ENCODE data around the gene LACTB.
"Not testable (repeated sequence)": the region's sequence is repeated elsewhere in the genome, so short reads cannot be mapped to it uniquely, and the experiment has no call there.

LACTB gene

DNA sequence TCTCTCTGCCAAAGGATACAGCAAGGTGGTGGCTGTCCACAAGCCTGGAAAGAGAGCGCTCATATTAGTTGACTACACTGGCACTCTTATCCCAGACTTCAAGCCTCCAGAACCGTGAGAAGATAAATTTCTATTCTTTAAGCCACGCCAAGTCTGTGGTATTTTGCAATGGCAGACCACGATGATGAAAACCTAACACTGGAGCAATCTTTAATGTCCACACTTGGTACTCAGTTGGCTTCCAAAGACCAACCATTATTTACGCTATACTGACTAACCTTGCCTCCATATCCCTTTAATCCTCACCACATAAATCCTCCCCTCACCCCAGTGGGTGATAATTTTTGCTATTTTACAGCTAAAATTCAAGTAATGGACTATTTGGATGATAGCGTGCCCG, 16.9 kb upstream of the LACTB start:
- no peak overlapping the region for H2AFZ ChIP-seq (ENCODE audit: low read length)
- H3K4me2 ChIP-seq (ENCODE audit: low read length): no peak overlapping the region
- no peaks in the 10 kb centered on the region for H3K36me3 ChIP-seq (ENCODE audit: insufficient read depth, low read length)
- H3F3A ChIP-seq (ENCODE audit: insufficient read depth, low read length): no peaks in the 10 kb centered on the region
- H4K20me1 ChIP-seq (ENCODE audit: insufficient read depth, low read length): no peaks in the 10 kb centered on the region
- no peak overlapping the region for H3K4me3 ChIP-seq (ENCODE audit: low read depth, low read length, poor library complexity, severe bottlenecking)
- H3K27ac ChIP-seq (ENCODE audit: low read depth, low read length, poor library complexity, severe bottlenecking): no peak overlapping the region
- H3K4me1 ChIP-seq (ENCODE audit: insufficient read depth, low read length, severe bottlenecking): no peaks in the 10 kb centered on the region
- H3K9me3 ChIP-seq (ENCODE audit: low read length): 0 out of 2 replicates have a peak, but pooled peaks cover 4% of the 10 kb centered on the region
- no peaks in the 10 kb centered on the region for H3K27me3 ChIP-seq (ENCODE audit: insufficient read depth, low read length)
- H3K9ac ChIP-seq (ENCODE audit: low read length): no peak overlapping the region
- TF ChIP-seq EZH2 (IDR thresholded peaks at IDR 0.05; ENCODE audit: borderline replicate concordance, low read length): no peak
- H3K9me2 ChIP-seq (ENCODE audit: low read depth, low read length): no peaks in the 10 kb centered on the region
- no peaks in the 10 kb centered on the region for H3K79me2 ChIP-seq (ENCODE audit: insufficient read depth, low read length)

GRCh38 chr15:63105354-63105753, 16.3 kb upstream of the LACTB start:
- not testable (repeated sequence) for H3K27me3 ChIP-seq (ENCODE audit: insufficient read depth, low read length); H3K36me3 ChIP-seq (ENCODE audit: insufficient read depth, low read length); H3K4me1 ChIP-seq (ENCODE audit: insufficient read depth, low read length, severe bottlenecking); H3K79me2 ChIP-seq (ENCODE audit: insufficient read depth, low read length); H3K9me3 ChIP-seq (ENCODE audit: low read length); H4K20me1 ChIP-seq (ENCODE audit: insufficient read depth, low read length); H2AFZ ChIP-seq (ENCODE audit: low read length); H3K4me3 ChIP-seq (ENCODE audit: low read depth, low read length, poor library complexity, severe bottlenecking); H3K9me2 ChIP-seq (ENCODE audit: low read depth, low read length); H3K27ac ChIP-seq (ENCODE audit: low read depth, low read length, poor library complexity, severe bottlenecking); H3K4me2 ChIP-seq (ENCODE audit: low read length); H3F3A ChIP-seq (ENCODE audit: insufficient read depth, low read length); H3K9ac ChIP-seq (ENCODE audit: low read length)

- 0 out of 2 replicates have a peak, but pooled peaks cover 4% of the 10 kb centered on the region for H3K9me3 ChIP-seq (ENCODE audit: low read length)
- no peak overlapping the region for H3K27ac ChIP-seq (ENCODE audit: low read depth, low read length, poor library complexity, severe bottlenecking)
- H3K36me3 ChIP-seq (ENCODE audit: insufficient read depth, low read length): no peaks in the 10 kb centered on the region
- no peak overlapping the region for H3K4me2 ChIP-seq (ENCODE audit: low read length)
- TF ChIP-seq EZH2 (IDR thresholded peaks at IDR 0.05; ENCODE audit: borderline replicate concordance, low read length): no peak
- TF ChIP-seq, protein P1, sequence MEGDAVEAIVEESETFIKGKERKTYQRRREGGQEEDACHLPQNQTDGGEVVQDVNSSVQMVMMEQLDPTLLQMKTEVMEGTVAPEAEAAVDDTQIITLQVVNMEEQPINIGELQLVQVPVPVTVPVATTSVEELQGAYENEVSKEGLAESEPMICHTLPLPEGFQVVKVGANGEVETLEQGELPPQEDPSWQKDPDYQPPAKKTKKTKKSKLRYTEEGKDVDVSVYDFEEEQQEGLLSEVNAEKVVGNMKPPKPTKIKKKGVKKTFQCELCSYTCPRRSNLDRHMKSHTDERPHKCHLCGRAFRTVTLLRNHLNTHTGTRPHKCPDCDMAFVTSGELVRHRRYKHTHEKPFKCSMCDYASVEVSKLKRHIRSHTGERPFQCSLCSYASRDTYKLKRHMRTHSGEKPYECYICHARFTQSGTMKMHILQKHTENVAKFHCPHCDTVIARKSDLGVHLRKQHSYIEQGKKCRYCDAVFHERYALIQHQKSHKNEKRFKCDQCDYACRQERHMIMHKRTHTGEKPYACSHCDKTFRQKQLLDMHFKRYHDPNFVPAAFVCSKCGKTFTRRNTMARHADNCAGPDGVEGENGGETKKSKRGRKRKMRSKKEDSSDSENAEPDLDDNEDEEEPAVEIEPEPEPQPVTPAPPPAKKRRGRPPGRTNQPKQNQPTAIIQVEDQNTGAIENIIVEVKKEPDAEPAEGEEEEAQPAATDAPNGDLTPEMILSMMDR (IDR thresholded peaks at IDR 0.05; ENCODE audit: low read length): no peak
- no peak overlapping the region for H3K9ac ChIP-seq (ENCODE audit: low read length)
- no peaks in the 10 kb centered on the region for H3K27me3 ChIP-seq (ENCODE audit: insufficient read depth, low read length)
- H3K4me1 ChIP-seq (ENCODE audit: insufficient read depth, low read length, severe bottlenecking): no peaks in the 10 kb centered on the region
- H3K9me2 ChIP-seq (ENCODE audit: low read depth, low read length): no peaks in the 10 kb centered on the region
- H4K20me1 ChIP-seq (ENCODE audit: insufficient read depth, low read length): no peaks in the 10 kb centered on the region
- no peaks in the 10 kb centered on the region for H3K79me2 ChIP-seq (ENCODE audit: insufficient read depth, low read length)
- H2AFZ ChIP-seq (ENCODE audit: low read length): no peak overlapping the region
- no peaks in the 10 kb centered on the region for H3F3A ChIP-seq (ENCODE audit: insufficient read depth, low read length)
- H3K4me3 ChIP-seq (ENCODE audit: low read depth, low read length, poor library complexity, severe bottlenecking): no peak overlapping the region
Observed at GRCh38 chr15:63107895-63108546, 13.6 kb upstream of the LACTB start.

DNA sequence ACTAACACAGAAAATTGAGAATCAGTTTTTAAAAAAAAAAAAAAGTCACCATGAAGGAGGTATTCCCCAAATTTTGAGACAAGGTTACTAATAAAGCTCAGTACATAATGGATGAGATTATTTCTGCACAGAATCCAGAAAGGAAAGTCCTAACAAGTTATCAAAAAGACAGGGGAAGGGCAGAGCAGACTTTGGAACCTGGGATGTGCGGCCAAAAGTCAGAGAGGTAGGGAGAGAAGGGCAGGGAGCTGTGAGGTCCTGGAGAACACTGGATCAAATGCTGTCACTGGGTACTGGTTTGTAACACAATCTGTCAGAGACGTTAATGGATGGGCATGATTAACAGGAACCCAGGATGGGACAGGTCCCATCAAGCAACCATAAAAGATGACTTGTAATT, 12.2 kb upstream of the LACTB start:
- Histone ChIP-seq H3K27ac (ENCODE audit: low read depth, low read length, poor library complexity, severe bottlenecking) (no peak overlapping the region), H3K36me3 (ENCODE audit: insufficient read depth, low read length) (no peaks in the 10 kb centered on the region), H3K9me2 (ENCODE audit: low read depth, low read length) (no peaks in the 10 kb centered on the region), H3K4me1 (ENCODE audit: insufficient read depth, low read length, severe bottlenecking) (no peaks in the 10 kb centered on the region), H3K4me2 (ENCODE audit: low read length) (no peak overlapping the region), H3K79me2 (ENCODE audit: insufficient read depth, low read length) (no peaks in the 10 kb centered on the region), H2AFZ (ENCODE audit: low read length) (no peak overlapping the region), H4K20me1 (ENCODE audit: insufficient read depth, low read length) (no peaks in the 10 kb centered on the region), H3K9ac (ENCODE audit: low read length) (no peak overlapping the region), H3K9me3 (ENCODE audit: low read length) (0 out of 2 replicates have a peak, but pooled peaks cover 4% of the 10 kb centered on the region), H3K4me3 (ENCODE audit: low read depth, low read length, poor library complexity, severe bottlenecking) (no peak overlapping the region), H3F3A (ENCODE audit: insufficient read depth, low read length) (no peaks in the 10 kb centered on the region), H3K27me3 (ENCODE audit: insufficient read depth, low read length) (no peaks in the 10 kb centered on the region)
- TF ChIP-seq, protein P1 (IDR thresholded peaks at IDR 0.05; ENCODE audit: low read length): no peak
- TF ChIP-seq EZH2 (IDR thresholded peaks at IDR 0.05; ENCODE audit: borderline replicate concordance, low read length): no peak
